DND-41 (cell line): ENCODE results near the gene BTBD7.

ENCODE experiments used
- ATAC-seq: fragments of 200-7000 bp; cut with Tn5 transposase; 3 replicates; pipeline ENCODE4 v1.9.1; 2021; ENCODE audit warnings: low read depth; ENCODE audit not compliant: insufficient read depth
- DNase-seq: peaks from one replicate; pipeline ENCODE4 v3.0.0-alpha.2; 2020
- H2AFZ ChIP-seq: 2 replicates; pipeline ENCODE4 v1.6.0; 2012; ENCODE audit warnings: low read depth, low read length
- H3K27ac ChIP-seq: 2 replicates; pipeline ENCODE4 v1.5.1; 2012; ENCODE audit warnings: low read length, inconsistent platforms
- H3K27me3 ChIP-seq: fragments of 200-600 bp; sonication (generic); 2 replicates; pipeline ENCODE4 v1.6.0; 2012; ENCODE audit warnings: low read length, mild to moderate bottlenecking, inconsistent platforms; ENCODE audit not compliant: insufficient read depth, poor library complexity
- H3K36me3 ChIP-seq: 2 replicates; pipeline ENCODE4 v1.5.1; 2012; ENCODE audit warnings: low read length, inconsistent platforms; ENCODE audit not compliant: insufficient read depth
- H3K4me1 ChIP-seq: 2 replicates; pipeline ENCODE4 v1.5.1; 2012; ENCODE audit warnings: mild to moderate bottlenecking, low read length; ENCODE audit not compliant: insufficient read depth
- H3K4me2 ChIP-seq: 2 replicates; pipeline ENCODE4 v1.6.0; 2012; ENCODE audit warnings: mild to moderate bottlenecking, moderate library complexity, low read length, inconsistent platforms; ENCODE audit not compliant: insufficient read depth
- H3K4me3 ChIP-seq, 2 experiments: fragments of 200-600 bp in 1 of 2; shearing (Covaris generic) in 1 of 2; 2 replicates each; pipeline ENCODE4 v1.5.1; 2012 to 2016; ENCODE audit warnings: inconsistent platforms in 2 of 2, low read length in 2 of 2, mild to moderate bottlenecking in 2 of 2, low read depth in 1 of 2, moderate library complexity in 1 of 2
- H3K79me2 ChIP-seq: 2 replicates; pipeline ENCODE4 v1.6.0; 2012; ENCODE audit warnings: low read length, inconsistent platforms; ENCODE audit not compliant: insufficient read depth
- H3K9ac ChIP-seq: 2 replicates; pipeline ENCODE4 v1.6.0; 2012; ENCODE audit warnings: low read depth, mild to moderate bottlenecking, inconsistent platforms, low read length, moderate library complexity
- H3K9me3 ChIP-seq: 2 replicates; pipeline ENCODE4 v1.5.1; 2012; ENCODE audit warnings: low read length, moderate library complexity, mild to moderate bottlenecking, inconsistent platforms; ENCODE audit not compliant: insufficient read depth, severe bottlenecking
- H4K20me1 ChIP-seq: 2 replicates; pipeline ENCODE4 v1.6.0; 2012; ENCODE audit warnings: low read length; ENCODE audit not compliant: insufficient read depth
- EZH2 ChIP-seq: IDR thresholded peaks from 3 replicates; pipeline ENCODE4 v1.6.1; 2012; ENCODE audit warnings: borderline replicate concordance, low read depth, mild to moderate bottlenecking, moderate library complexity, low read length, inconsistent platforms; ENCODE audit not compliant: severe bottlenecking
- TF ChIP-seq, protein P1 (sequence below): IDR thresholded peaks from 2 replicates; pipeline ENCODE4 v1.5.1; 2012; ENCODE audit warnings: borderline replicate concordance, low read length, moderate library complexity, mild to moderate bottlenecking; ENCODE audit not compliant: poor library complexity, severe bottlenecking; ENCODE audit errors: extremely low read depth

Gene BTBD7

DNA sequence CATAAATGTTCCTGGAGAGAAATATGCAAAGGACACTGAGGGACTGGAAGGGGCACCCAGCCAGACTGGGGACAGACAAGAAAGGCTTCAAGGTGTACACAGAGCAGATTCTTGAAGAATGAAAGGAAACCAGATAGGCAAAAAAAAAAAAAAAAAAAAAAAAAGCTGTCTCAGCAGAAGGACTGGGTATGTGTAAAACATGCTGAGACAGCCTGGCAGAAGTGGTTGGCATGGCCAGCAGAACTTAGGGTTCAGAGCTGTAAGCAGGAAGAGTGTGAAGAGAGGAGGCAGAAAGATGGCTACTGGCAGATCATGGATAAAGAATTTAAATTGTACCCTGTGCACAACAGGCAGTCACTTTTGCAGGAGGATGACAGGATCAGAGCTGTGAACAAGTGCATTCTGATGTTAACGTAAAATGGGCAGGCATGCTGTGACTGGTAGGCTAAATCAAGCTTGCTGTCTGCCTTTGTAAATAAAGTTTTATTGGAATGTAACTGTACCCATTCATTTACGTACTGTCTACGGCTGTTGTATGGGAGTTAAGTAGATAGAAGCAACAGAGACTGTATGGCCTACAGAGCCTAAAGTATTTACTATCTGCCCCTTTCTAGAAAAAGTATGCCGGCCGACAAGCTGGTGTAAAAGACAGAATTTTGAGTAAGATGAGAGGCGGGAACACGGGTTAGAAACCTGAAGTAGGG, 83.6 kb downstream of the BTBD7 start:
- H2AFZ ChIP-seq, result no peak overlapping the region
- DNase-seq (no peak), ATAC-seq (no peak)
- no peak overlapping the region for H3K4me3 ChIP-seq
- H3K27me3 ChIP-seq, result no peaks in the 10 kb centered on the region
- H4K20me1 ChIP-seq, result no peaks in the 10 kb centered on the region
- peaks cover 43% of the 10 kb centered on the region for H3K36me3 ChIP-seq
- no peak for TF ChIP-seq EZH2
- H3K9me3 ChIP-seq, result no peaks in the 10 kb centered on the region
- H3K4me1 ChIP-seq, result no peaks in the 10 kb centered on the region
- no peak overlapping the region for H3K4me2 ChIP-seq
- H3K27ac ChIP-seq, result no peak overlapping the region
- no peaks in the 10 kb centered on the region for H3K79me2 ChIP-seq
- no peak overlapping the region for H3K9ac ChIP-seq

DNA sequence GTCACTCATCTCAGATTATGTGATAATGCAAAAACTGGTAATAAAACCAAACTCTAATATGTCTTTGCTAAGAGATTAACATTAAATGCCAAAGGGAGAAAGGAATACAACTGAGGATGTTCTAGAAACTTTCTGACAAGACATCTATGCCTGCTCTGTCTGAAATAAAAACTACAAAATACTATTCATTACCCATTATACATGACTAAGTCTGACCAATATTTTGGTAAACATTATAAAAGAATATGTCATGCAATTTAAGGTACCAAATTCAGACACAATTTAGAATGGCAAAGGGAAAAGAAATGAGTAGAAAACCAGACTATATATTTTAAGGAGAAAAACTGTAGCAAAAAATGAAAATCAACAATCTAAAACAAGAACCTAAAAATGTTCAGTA, 86.3 kb downstream of the BTBD7 start:
- Histone ChIP-seq H3K36me3 (peaks cover 56% of the 10 kb centered on the region), H3K27me3 (no peaks in the 10 kb centered on the region), H4K20me1 (no peaks in the 10 kb centered on the region), H3K4me3 (no peak overlapping the region), H3K9me3 (no peaks in the 10 kb centered on the region), H3K4me1 (no peaks in the 10 kb centered on the region), H3K4me2 (no peak overlapping the region), H2AFZ (no peak overlapping the region), H3K79me2 (no peaks in the 10 kb centered on the region), H3K9ac (no peak overlapping the region), H3K27ac (no peak overlapping the region)
- ATAC-seq (no peak), DNase-seq (no peak)
- TF ChIP-seq, protein P1, sequence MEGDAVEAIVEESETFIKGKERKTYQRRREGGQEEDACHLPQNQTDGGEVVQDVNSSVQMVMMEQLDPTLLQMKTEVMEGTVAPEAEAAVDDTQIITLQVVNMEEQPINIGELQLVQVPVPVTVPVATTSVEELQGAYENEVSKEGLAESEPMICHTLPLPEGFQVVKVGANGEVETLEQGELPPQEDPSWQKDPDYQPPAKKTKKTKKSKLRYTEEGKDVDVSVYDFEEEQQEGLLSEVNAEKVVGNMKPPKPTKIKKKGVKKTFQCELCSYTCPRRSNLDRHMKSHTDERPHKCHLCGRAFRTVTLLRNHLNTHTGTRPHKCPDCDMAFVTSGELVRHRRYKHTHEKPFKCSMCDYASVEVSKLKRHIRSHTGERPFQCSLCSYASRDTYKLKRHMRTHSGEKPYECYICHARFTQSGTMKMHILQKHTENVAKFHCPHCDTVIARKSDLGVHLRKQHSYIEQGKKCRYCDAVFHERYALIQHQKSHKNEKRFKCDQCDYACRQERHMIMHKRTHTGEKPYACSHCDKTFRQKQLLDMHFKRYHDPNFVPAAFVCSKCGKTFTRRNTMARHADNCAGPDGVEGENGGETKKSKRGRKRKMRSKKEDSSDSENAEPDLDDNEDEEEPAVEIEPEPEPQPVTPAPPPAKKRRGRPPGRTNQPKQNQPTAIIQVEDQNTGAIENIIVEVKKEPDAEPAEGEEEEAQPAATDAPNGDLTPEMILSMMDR, result no peak
- TF ChIP-seq EZH2, result no peak

DNA sequence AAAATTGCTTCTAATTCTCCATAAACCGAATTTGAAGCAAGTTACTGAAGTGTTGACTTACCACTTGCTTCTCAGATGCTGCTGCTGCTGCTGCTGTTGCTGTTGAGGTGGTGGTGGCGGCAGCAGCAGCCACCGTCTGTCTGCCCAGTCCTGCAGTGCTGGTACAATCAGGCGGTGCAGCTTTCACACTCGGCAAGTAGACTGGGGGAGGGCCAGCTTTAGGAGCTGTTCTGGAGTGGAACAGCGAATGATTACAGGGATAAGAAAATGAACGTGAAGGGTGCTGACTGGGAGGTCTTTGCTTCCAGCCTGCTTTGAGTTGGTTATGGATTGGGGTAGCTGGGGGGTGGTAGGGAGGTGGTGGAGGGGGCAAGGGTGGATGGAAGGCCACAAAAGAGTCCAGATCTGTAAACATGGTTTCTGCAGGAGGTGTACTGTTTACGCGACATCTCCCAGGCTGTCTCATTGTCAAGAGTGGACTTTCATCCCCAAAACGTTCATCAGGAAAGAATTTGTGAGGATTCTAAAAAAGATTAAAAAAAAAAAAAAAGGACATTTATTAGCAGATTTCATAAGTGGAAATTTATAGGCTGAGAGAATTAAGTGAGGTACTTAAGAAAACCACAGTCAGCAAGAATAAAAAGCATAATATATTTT, 86.9 kb downstream of the BTBD7 start:
- H3K4me1 ChIP-seq, result no peaks in the 10 kb centered on the region
- no peak for DNase-seq
- no peak overlapping the region for H3K9ac ChIP-seq
- no peaks in the 10 kb centered on the region for H3K79me2 ChIP-seq
- H3K36me3 ChIP-seq, result peaks cover 57% of the 10 kb centered on the region
- ATAC-seq, result no peak
- no peak overlapping the region for H3K27ac ChIP-seq
- no peak overlapping the region for H3K4me3 ChIP-seq
- no peaks in the 10 kb centered on the region for H4K20me1 ChIP-seq
- no peak overlapping the region for H3K4me2 ChIP-seq
- no peaks in the 10 kb centered on the region for H3K9me3 ChIP-seq
- no peaks in the 10 kb centered on the region for H3K27me3 ChIP-seq
- TF ChIP-seq, protein P1, result no peak
- no peak for TF ChIP-seq EZH2
- H2AFZ ChIP-seq, result no peak overlapping the region

DNA sequence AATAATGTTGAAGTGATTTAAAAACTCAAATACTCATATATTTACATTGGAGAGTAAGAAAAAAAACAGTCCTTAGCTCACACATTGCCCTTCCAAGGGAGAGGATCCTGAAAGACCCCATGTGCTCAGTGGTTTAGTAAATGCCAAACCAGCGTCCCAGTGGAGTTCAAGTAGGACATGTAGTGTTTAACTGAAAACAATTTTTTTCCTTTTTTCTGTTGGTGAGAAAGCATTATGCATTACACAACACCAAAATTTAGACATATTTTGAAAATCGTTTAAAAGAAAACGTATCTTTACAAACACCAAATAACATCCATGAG, 92.2 kb downstream of the BTBD7 start:
- Histone ChIP-seq H3K4me2 (no peak overlapping the region), H3K4me3 (no peak overlapping the region), H3K36me3 (peaks cover 46% of the 10 kb centered on the region), H3K79me2 (no peaks in the 10 kb centered on the region), H3K9ac (no peak overlapping the region), H3K9me3 (no peaks in the 10 kb centered on the region), H3K27ac (no peak overlapping the region), H2AFZ (no peak overlapping the region), H3K4me1 (no peaks in the 10 kb centered on the region), H4K20me1 (no peaks in the 10 kb centered on the region), H3K27me3 (no peaks in the 10 kb centered on the region)
- ATAC-seq (no peak), DNase-seq (no peak)
- TF ChIP-seq, protein P1, result no peak
- no peak for TF ChIP-seq EZH2
